ENCODE results near the gene IL37.

DNA sequence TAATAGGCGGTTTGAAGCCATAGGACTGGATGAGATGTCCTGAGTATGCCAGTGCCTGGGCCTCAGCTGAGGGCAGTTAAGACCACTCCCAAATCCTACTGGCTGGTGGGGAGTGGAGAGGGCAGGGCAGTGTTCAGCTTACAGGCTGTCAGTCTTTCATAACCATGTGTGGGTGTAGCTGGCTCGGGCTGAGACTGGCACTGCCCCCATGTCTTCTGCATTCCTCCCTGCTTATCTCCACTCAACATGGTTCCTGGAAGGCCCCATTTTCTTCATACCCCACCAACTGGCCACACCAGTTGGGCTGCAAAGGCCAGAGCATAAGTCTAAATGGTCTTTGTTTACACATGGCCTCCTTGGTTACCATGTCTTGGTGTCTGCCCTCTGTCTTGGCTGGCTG lies 17.2 kb upstream of the IL37 start:
- TF ChIP-seq CTCF (IDR thresholded peaks at IDR 0.05; ENCODE audit: low read depth, low read length, poor library complexity, severe bottlenecking): no peak
- no peak for TF ChIP-seq EZH2phosphoT487 (IDR thresholded peaks at IDR 0.05; ENCODE audit: borderline replicate concordance, low read length)
